Measurements from ENCODE around the gene BCL2. TPM values are rescaled to one million over a fixed set of nuclear protein-coding genes. Genes with fewer than 3 reads are reported as not detected.

BCL2 gene
- total and polyA plus RNA-seq, 4 donors: 2.6 to 25.4 (median 14.0) TPM

DNA sequence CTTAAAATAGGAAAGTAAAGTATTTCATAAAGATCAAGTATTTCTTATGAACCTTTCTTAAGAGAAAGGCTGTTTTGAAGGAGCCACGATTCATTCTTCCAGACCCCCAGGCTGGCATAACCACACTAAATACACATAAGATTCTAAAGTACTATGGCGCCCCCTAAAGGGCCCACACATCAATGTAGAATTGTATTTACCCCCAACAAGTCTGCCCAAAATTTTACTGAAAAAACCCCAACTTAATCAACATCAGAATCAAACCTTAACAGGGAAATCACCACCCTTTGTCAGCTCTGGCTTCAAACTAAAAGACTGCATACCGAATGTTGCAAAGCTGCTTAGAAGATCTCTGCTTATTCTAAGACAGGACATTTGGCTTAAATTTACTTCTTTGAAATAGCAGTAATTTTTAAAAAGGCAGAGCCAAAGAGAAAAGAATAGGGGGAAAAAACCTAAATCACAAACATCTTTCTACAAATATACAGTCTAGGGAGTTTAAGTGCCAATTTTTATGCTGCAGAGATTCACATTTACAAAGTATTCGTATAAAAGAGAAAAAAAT lies 20.4 kb upstream of the BCL2 start:
- no peak for ATAC-seq (ENCODE audit: low FRiP score)
- intact Hi-C loops (cut with DNase I): no loop called here
- Histone ChIP-seq H3K36me3 (ENCODE audit: control insufficient read depth in 1 of 2, insufficient read depth in 2 of 2, low read length in 1 of 2) (peaks cover 0 to 4% of the 10 kb centered on the region in 2 donors), H3K27me3 (ENCODE audit: control insufficient read depth in 1 of 2, insufficient read depth in 2 of 2, low read length in 1 of 2) (no peaks in the 10 kb centered on the region), H3K4me3 (ENCODE audit: low read length in 2 of 2) (no peak overlapping the region), H3K9me3 (ENCODE audit: control insufficient read depth, low read length) (no peaks in the 10 kb centered on the region), H3K27ac (ENCODE audit: low read depth in 1 of 2, low read length in 2 of 2) (no peak overlapping the region), H3K4me1 (ENCODE audit: control insufficient read depth in 1 of 2, insufficient read depth in 2 of 2, low read length in 2 of 2) (no peaks in the 10 kb centered on the region)
- DNase-seq: no peak
- 16 to 34% methylated on average over 4 of the region's 4 CpGs for WGBS, 2 donors

DNA sequence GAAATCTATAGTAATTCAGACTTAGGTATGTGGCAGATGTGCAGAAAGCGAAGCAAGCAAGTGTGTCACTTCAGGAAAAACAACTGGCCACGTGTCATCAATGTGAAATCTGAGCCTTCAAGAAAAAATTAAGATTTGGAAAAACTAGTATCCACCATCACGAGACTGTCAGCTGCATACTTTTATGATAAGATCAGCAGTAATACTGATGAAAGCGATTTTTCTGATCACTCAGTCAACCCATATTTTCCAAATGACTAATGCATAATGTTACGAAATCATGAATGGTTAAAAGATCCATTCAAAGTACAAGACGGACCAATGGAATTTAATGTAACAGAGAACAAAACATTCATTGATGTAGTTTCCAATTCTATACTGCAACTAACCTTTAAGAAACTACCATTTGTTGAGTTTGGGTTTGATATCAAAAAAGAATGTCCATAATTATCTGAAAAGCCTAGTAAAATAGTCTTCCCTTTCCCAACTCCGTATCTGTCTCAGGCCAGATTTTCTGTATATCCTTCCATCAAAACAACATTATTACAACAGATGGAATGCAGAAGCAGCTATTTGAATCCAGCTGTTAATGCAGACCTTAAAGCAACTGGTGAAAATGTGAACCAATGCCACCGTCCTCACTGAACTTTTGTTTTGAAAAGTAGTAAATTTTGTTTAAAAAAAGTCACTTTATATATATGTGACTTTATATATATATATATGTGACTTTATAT lies 17.0 kb upstream of the BCL2 start:
- ATAC-seq (ENCODE audit: low FRiP score) (peak; percentile 24), DNase-seq (no peak)
- Histone ChIP-seq H3K36me3 (ENCODE audit: control insufficient read depth in 1 of 2, insufficient read depth in 2 of 2, low read length in 1 of 2) (peaks cover 8 to 10% of the 10 kb centered on the region in 2 donors), H3K9me3 (ENCODE audit: control insufficient read depth, low read length) (no peaks in the 10 kb centered on the region), H3K4me1 (ENCODE audit: control insufficient read depth in 1 of 2, insufficient read depth in 2 of 2, low read length in 2 of 2) (no peaks in the 10 kb centered on the region), H3K4me3 (ENCODE audit: low read length in 2 of 2) (no peak overlapping the region), H3K27me3 (ENCODE audit: control insufficient read depth in 1 of 2, insufficient read depth in 2 of 2, low read length in 1 of 2) (no peaks in the 10 kb centered on the region), H3K27ac (ENCODE audit: low read depth in 1 of 2, low read length in 2 of 2) (no peak overlapping the region)
- intact Hi-C loops (cut with DNase I): no loop called here
- 44 to 46% methylated on average over 8 of the region's 8 CpGs for WGBS, 2 donors

DNA sequence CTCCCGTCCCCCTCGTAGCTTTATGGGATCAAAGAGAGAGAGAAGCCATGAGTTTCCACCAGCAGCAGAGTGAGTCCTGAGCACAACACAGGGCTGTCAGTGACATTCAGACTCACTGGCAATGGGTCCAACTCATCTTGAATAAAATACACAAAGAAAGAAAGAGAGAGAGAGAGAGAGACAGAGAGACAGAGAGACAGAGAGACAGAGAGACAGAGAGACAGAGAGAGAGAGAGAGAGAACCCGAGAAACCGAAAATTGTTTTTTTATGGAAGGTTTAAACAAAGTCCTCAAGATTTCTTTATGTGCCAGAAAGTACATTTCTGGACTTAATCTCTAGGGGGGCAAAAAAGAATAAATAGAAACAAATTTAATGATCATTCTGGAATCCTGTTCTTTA lies 11.5 kb upstream of the BCL2 start:
- H3K36me3 ChIP-seq (ENCODE audit: control insufficient read depth in 1 of 2, insufficient read depth in 2 of 2, low read length in 1 of 2): peaks cover 11 to 14% of the 10 kb centered on the region in 2 donors
- H3K27ac ChIP-seq (ENCODE audit: low read depth in 1 of 2, low read length in 2 of 2): no peak overlapping the region
- no peaks in the 10 kb centered on the region for H3K27me3 ChIP-seq (ENCODE audit: control insufficient read depth in 1 of 2, insufficient read depth in 2 of 2, low read length in 1 of 2)
- DNase-seq (no peak), ATAC-seq (ENCODE audit: low FRiP score) (no peak)
- intact Hi-C loops (cut with DNase I): no loop called here
- H3K4me3 ChIP-seq (ENCODE audit: low read length in 2 of 2): no peak overlapping the region
- no peaks in the 10 kb centered on the region for H3K9me3 ChIP-seq (ENCODE audit: control insufficient read depth, low read length)
- no peaks in the 10 kb centered on the region for H3K4me1 ChIP-seq (ENCODE audit: control insufficient read depth in 1 of 2, insufficient read depth in 2 of 2, low read length in 2 of 2)
- 82 to 86% methylated on average over 4 of the region's 4 CpGs for WGBS, 2 donors

DNA sequence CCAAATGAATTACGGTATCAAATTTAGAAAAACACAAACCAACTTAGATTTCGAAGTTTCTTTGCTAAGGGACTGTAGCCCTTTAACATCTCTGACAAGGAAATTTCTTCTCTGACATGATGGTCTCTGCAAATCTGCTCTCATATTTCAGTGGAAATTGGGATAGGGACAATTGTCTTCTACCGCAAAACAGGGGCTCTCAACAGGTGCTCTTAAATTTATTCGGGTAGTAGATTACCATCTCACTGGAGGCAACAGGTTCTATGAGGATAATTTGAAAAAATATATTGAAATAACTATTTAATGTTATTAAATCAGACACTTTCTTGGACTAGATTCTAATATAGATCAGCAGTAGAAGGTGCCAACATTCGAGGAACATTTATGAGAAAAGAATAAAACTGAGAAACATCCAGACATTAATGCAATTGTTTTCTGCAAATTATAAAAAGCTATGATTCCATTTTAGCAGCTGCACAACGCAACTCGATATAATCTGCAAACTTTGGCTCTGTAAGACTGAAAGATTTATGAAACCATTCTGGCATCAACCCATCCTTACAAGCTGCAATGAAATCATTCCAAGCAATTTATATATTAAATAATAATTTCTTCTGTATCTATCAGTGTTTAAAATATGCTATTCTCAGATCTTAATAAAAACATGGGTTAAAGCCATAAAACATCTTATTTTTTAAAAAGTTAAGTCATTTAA lies 10.0 kb upstream of the BCL2 start:
- 38 to 52% methylated on average over 7 of the region's 7 CpGs for WGBS, 2 donors
- intact Hi-C loops (cut with DNase I): no loop called here
- no peak for ATAC-seq (ENCODE audit: low FRiP score)

DNA sequence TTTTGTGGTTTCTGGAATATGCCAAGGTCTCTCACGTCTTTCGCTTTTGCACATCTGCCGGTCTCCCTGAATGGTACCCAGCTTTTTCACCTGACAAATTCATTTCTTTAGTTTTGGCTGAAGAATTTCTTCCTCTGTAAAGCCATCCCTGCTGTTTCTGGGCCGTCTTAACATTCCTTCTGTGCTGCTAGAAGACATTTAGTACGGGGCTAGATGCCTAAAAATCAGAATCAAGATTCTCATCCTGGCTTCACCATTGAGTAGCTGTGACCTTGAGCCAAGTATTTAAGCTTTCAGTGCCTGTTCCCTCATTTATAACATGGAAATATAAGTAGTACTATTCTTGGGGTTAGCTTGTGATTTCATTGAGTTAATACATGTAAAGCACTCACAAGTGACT lies 6.4 kb upstream of the BCL2 start:
- Histone ChIP-seq H3K4me1 (ENCODE audit: control insufficient read depth in 1 of 2, insufficient read depth in 2 of 2, low read length in 2 of 2) (no peaks in the 10 kb centered on the region), H3K36me3 (ENCODE audit: control insufficient read depth in 1 of 2, insufficient read depth in 2 of 2, low read length in 1 of 2) (peaks cover 0 to 3% of the 10 kb centered on the region in 2 donors), H3K4me3 (ENCODE audit: low read length in 2 of 2) (no peak overlapping the region), H3K27ac (ENCODE audit: low read depth in 1 of 2, low read length in 2 of 2) (no peak overlapping the region), H3K27me3 (ENCODE audit: control insufficient read depth in 1 of 2, insufficient read depth in 2 of 2, low read length in 1 of 2) (no peaks in the 10 kb centered on the region), H3K9me3 (ENCODE audit: control insufficient read depth, low read length) (no peaks in the 10 kb centered on the region)
- 83 to 84% methylated on average over 5 of the region's 5 CpGs for WGBS, 2 donors
- DNase-seq (no peak), ATAC-seq (ENCODE audit: low FRiP score) (no peak)
- intact Hi-C loops (cut with DNase I): no loop called here

More for the DNA sequence above, 10.0 kb upstream of the BCL2 start:
- no peaks in the 10 kb centered on the region for H3K9me3 ChIP-seq (ENCODE audit: control insufficient read depth, low read length)
- H3K36me3 ChIP-seq (ENCODE audit: control insufficient read depth in 1 of 2, insufficient read depth in 2 of 2, low read length in 1 of 2): peaks cover 10 to 11% of the 10 kb centered on the region in 2 donors
- H3K27me3 ChIP-seq (ENCODE audit: control insufficient read depth in 1 of 2, insufficient read depth in 2 of 2, low read length in 1 of 2): no peaks in the 10 kb centered on the region
- no peaks in the 10 kb centered on the region for H3K4me1 ChIP-seq (ENCODE audit: control insufficient read depth in 1 of 2, insufficient read depth in 2 of 2, low read length in 2 of 2)
- no peak overlapping the region for H3K4me3 ChIP-seq (ENCODE audit: low read length in 2 of 2)
- no peak overlapping the region for H3K27ac ChIP-seq (ENCODE audit: low read depth in 1 of 2, low read length in 2 of 2)
- DNase-seq: no peak

DNA sequence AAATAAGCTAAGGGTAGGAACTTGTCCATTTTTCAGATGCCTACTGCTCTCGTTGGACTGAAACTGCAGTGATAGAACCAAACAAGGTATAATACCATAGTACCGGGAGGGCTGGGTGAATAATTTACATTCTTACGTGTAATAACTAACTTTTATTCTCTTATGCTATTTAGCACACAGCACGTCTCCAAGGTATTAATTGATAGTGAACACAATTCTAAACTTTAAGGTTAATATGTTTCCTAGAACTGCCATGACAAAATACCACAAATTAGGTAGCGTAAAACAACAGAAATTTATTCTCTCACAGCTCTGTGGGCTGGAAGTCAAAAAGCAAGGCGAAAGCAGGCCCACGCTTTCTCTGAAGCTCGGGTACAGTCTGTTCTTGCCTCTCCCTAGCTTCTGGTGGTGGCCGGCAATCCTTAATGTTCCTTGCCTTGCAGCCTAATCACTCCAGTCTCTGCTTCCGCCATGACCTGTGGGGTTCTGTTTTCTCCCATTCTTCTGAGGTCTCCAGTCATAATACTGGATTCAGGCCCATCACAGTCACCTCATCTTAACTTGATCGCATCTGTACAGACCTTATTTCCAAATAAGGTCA lies 5.6 kb upstream of the BCL2 start:
- no peaks in the 10 kb centered on the region for H3K27me3 ChIP-seq (ENCODE audit: control insufficient read depth in 1 of 2, insufficient read depth in 2 of 2, low read length in 1 of 2)
- H3K27ac ChIP-seq (ENCODE audit: low read depth in 1 of 2, low read length in 2 of 2): no peak overlapping the region
- no peaks in the 10 kb centered on the region for H3K9me3 ChIP-seq (ENCODE audit: control insufficient read depth, low read length)
- intact Hi-C loops (cut with DNase I): no loop called here
- DNase-seq: no peak
- no peaks in the 10 kb centered on the region for H3K4me1 ChIP-seq (ENCODE audit: control insufficient read depth in 1 of 2, insufficient read depth in 2 of 2, low read length in 2 of 2)
- no peak for ATAC-seq (ENCODE audit: low FRiP score)
- WGBS, 2 donors: 85 to 90% methylated on average over 11 of the region's 11 CpGs
- no peak overlapping the region for H3K4me3 ChIP-seq (ENCODE audit: low read length in 2 of 2)
- H3K36me3 ChIP-seq (ENCODE audit: control insufficient read depth in 1 of 2, insufficient read depth in 2 of 2, low read length in 1 of 2): peaks cover 0 to under 1% of the 10 kb centered on the region in 2 donors

DNA sequence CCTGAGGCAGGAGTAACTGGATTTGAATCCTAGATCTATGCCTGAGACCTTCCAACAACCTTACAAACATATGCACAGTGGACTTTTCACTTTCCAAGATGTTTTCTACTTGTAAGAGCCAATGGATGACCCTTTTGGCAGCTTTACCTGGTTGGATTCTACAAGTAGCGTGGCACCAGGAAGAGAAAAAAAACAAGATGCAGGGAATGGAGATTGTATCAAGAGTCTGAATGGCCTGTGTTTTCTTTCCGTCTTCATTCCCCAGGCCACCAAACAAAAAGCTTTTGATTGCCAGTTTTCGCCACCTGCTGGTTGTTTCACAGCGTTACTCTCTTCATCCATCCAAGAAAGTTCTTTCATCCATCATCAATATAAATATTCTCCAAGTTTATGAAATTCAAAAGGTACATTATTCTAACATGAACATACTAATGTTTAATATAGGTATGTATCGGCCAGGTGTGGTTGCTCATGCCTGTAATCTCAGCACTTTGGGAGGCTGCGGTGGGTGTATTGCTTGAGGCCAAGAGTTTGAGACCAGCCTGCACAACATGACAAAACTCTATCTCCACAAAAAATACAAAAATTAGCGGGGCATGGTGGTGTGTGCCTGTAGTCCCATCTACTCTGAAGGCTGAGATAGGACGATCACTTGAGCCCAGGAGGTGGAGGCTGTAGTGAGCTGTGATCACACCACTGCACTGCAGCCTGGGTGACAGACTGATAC lies 3.5 kb upstream of the BCL2 start:
- intact Hi-C loops (cut with DNase I): loop anchor here (1.0 to 5.0 kb wide), 4 partner anchors 114 to 307 kb away; no protein-coding TSS in a partner anchor
- WGBS, 2 donors: 26% methylated on average over 8 of the region's 8 CpGs
- Histone ChIP-seq H3K4me1 (ENCODE audit: control insufficient read depth in 1 of 2, insufficient read depth in 2 of 2, low read length in 2 of 2) (no peaks in the 10 kb centered on the region), H3K27me3 (ENCODE audit: control insufficient read depth in 1 of 2, insufficient read depth in 2 of 2, low read length in 1 of 2) (no peaks in the 10 kb centered on the region), H3K4me3 (ENCODE audit: low read length in 2 of 2) (no peak overlapping the region), H3K36me3 (ENCODE audit: control insufficient read depth in 1 of 2, insufficient read depth in 2 of 2, low read length in 1 of 2) (no peaks in the 10 kb centered on the region), H3K27ac (ENCODE audit: low read depth in 1 of 2, low read length in 2 of 2) (peak overlapping the region; percentile 38 to 45), H3K9me3 (ENCODE audit: control insufficient read depth, low read length) (no peaks in the 10 kb centered on the region)
- ATAC-seq (ENCODE audit: low FRiP score) (peak; percentile 71), DNase-seq (no peak)

DNA sequence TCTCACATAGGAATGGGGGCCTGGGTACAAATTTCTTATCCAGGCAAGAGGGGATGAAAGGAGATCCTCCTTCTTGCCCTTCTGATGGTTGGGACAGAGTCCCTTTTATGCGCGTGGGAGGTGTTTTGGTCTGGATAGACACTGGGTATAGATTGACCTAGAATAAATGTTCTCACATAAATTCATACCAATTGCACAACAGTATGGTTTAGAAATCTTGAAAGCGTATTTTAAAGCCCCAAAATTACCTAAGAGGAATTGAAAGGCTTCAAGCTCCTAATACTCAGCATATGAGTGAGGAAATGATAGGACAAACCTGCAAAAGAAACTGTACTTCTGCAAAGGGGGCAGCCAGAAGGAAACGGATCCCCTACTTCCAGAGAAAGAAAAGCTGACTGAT lies 2.6 kb upstream of the BCL2 start:
- Histone ChIP-seq H3K4me3 (ENCODE audit: low read length in 2 of 2) (no peak overlapping the region), H3K27me3 (ENCODE audit: control insufficient read depth in 1 of 2, insufficient read depth in 2 of 2, low read length in 1 of 2) (no peaks in the 10 kb centered on the region), H3K4me1 (ENCODE audit: control insufficient read depth in 1 of 2, insufficient read depth in 2 of 2, low read length in 2 of 2) (no peaks in the 10 kb centered on the region), H3K36me3 (ENCODE audit: control insufficient read depth in 1 of 2, insufficient read depth in 2 of 2, low read length in 1 of 2) (no peaks in the 10 kb centered on the region), H3K27ac (ENCODE audit: low read depth in 1 of 2, low read length in 2 of 2) (peak overlapping the region; percentile 38 to 59), H3K9me3 (ENCODE audit: control insufficient read depth, low read length) (no peaks in the 10 kb centered on the region)
- intact Hi-C loops (cut with DNase I): loop anchor here (2.0 to 5.0 kb wide), 3 partner anchors 115 to 305 kb away; no protein-coding TSS in a partner anchor
- ATAC-seq (ENCODE audit: low FRiP score): no peak
- WGBS, 2 donors: 77 to 88% methylated on average over 4 of the region's 4 CpGs
- no peak for DNase-seq

Measured in aorta (tissue), 5 donors.